Measurements from ENCODE around the gene INO80D.

DNA sequence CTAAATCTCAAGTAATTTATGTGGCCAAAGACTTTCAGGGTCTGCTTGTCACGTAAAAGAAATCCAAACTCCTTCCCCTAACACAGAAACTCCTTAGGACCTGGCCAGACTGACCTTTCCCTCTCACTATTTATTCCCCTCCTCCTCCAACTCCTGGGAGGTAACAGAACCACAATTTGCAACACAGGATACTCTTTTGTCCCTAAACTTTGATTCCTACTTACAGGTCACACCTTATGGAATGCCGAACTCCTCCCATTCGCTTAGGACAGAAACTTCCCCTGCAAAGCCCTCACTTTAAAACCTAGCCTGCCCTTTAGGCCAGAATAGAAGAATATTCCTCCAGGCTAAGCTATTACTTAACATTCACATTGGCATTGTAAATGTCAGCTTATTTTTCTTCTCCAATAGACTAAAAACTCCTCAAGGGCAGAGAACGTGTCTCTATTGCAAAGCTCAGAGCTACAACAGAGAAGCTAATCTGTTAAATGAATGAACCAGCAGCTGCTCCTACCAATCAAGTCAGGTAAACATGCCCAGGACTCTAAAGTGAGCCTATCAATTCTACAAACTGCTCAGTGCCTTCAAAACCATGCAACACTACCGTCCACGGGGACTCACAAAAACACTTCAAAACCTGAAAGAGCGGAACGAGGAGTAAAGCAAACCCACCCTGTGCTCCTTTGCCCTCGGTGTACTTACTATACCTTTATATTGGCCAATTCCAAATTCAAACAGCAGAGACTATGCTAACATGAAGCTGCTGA is 6.1 kb downstream of the INO80D start:
- TF ChIP-seq CTCF (IDR thresholded peaks at IDR 0.05) = no peak
- no peak for TF ChIP-seq POLR2A (IDR thresholded peaks at IDR 0.05)
